Common myeloid progenitor, CD34-positive (primary cell): ENCODE data around the gene FOSL2.
A peak's percentile ranks its signal among the peaks of the same experiment; 100 is the strongest.

Source experiments
- CTCF ChIA-PET: fragments of 350-600 bp; sonication (Branson Sonifier 250); formaldehyde crosslinking; loops from one replicate; lab custom pipeline; 2021; ENCODE audit warnings: antibody characterized with exemption; lab: Charles Lee
- POLR2A ChIA-PET: fragments of 350-600 bp; sonication (Branson Sonifier 250); formaldehyde crosslinking; loops from one replicate; lab custom pipeline; 2021; ENCODE audit warnings: antibody characterized with exemption; lab: Charles Lee
- DNase-seq, 3 donors: peaks; one replicate each; pipeline versions ENCODE4 v3.0.0 to v3.0.0-alpha.2; 2013
- H3K27ac ChIP-seq, 2 experiments: 1 replicate in 1 of 2; 2 replicates in 1 of 2; pipeline ENCODE4 v1.7.0; 2013; ENCODE audit warnings: inconsistent platforms in 2 of 2, low read length in 2 of 2, mild to moderate bottlenecking in 2 of 2, low read depth in 1 of 2, moderate library complexity in 1 of 2; ENCODE audit not compliant: severe bottlenecking in 2 of 2, insufficient read depth in 1 of 2, poor library complexity in 1 of 2
- H3K27me3 ChIP-seq, 5 experiments: replicated peaks in 2 of 5; 1 replicate in 3 of 5; 2 replicates in 2 of 5; pipeline versions ENCODE4 v1.6.1 to v1.7.0; 2013; ENCODE audit warnings: low read length in 4 of 5, mild to moderate bottlenecking in 2 of 5, moderate library complexity in 2 of 5, inconsistent platforms in 1 of 5; ENCODE audit not compliant: insufficient read depth in 5 of 5, control insufficient read depth in 4 of 5
- H3K36me3 ChIP-seq, 4 experiments: 1 replicate in 2 of 4; 2 replicates in 2 of 4; pipeline versions ENCODE4 v1.6.1 to v1.7.0; 2013; ENCODE audit warnings: low read length in 3 of 4, control low read depth in 1 of 4, mild to moderate bottlenecking in 1 of 4; ENCODE audit not compliant: control insufficient read depth in 4 of 4, insufficient read depth in 4 of 4
- H3K4me1 ChIP-seq, 4 experiments: 1 replicate in 3 of 4; 2 replicates in 1 of 4; pipeline versions ENCODE4 v1.6.1 to v1.7.1; 2013; ENCODE audit warnings: low read length in 3 of 4, mild to moderate bottlenecking in 3 of 4, control low read depth in 1 of 4, inconsistent platforms in 1 of 4, moderate library complexity in 1 of 4; ENCODE audit not compliant: control insufficient read depth in 4 of 4, insufficient read depth in 4 of 4; ENCODE audit errors: control extremely low read depth in 1 of 4
- H3K4me3 ChIP-seq, 7 experiments: 1 replicate in 4 of 7; 2 replicates in 3 of 7; pipeline versions ENCODE4 v1.5.1 to v1.7.0; 2013; ENCODE audit warnings: mild to moderate bottlenecking in 7 of 7, low read length in 6 of 7, moderate library complexity in 6 of 7, inconsistent platforms in 2 of 7, low read depth in 2 of 7, control low read depth in 1 of 7; ENCODE audit not compliant: insufficient read depth in 4 of 7, control insufficient read depth in 1 of 7; ENCODE audit errors: extremely low read depth in 1 of 7
- H3K9me3 ChIP-seq, 5 experiments: 1 replicate in 4 of 5; 2 replicates in 1 of 5; pipeline versions ENCODE4 v1.6.1 to v1.7.1; 2013; ENCODE audit warnings: low read length in 4 of 5, mild to moderate bottlenecking in 2 of 5, inconsistent platforms in 1 of 5, low read depth in 1 of 5, moderate library complexity in 1 of 5; ENCODE audit not compliant: control insufficient read depth in 4 of 5, insufficient read depth in 2 of 5; ENCODE audit errors: control extremely low read depth in 1 of 5
- WGBS: methylation state at CpG from one replicate; pipeline ENCODE4 v1.1.5; 2013; ENCODE audit not compliant: insufficient coverage; 5-methylcytosine and 5-hydroxymethylcytosine counted together

Gene FOSL2

GRCh38 chr2:28432362-28432761, 39.7 kb downstream of the FOSL2 start:
- Histone ChIP-seq H3K27ac (no peak overlapping the region), H3K4me1 (peaks cover 7 to 61% (median 37%) of the 10 kb centered on the region in 4 experiments), H3K4me3 (no peak overlapping the region), H3K36me3 (no peaks in the 10 kb centered on the region), H3K27me3 (no peaks in the 10 kb centered on the region), H3K9me3 (peaks cover 0 to 7% (median 0%) of the 10 kb centered on the region in 5 experiments)
- DNase-seq, result no peak
- ChIA-PET CTCF (interaction anchor here (1.0 to 1.2 kb wide), 2 partner anchors 19 to 749 kb away, joined by 3 to 5 read pairs; no protein-coding TSS in a partner anchor), POLR2A (interaction anchor here (0.6 kb wide), 1 partner anchor 135 kb away, joined by 5 read pairs; no protein-coding TSS in a partner anchor)
- 100% methylated on average over 3 of the region's 8 CpGs for WGBS

GRCh38 chr2:28433215-28433614, 40.6 kb downstream of the FOSL2 start:
- CTCF ChIA-PET, result no interaction called here
- POLR2A ChIA-PET, result no interaction called here
- H3K36me3 ChIP-seq, result no peaks in the 10 kb centered on the region
- H3K9me3 ChIP-seq, result peaks cover 0 to 7% (median 0%) of the 10 kb centered on the region in 5 experiments
- H3K4me1 ChIP-seq, result peaks cover 7 to 60% (median 37%) of the 10 kb centered on the region in 4 experiments
- 100% methylated on average over 1 of the region's 2 CpGs for WGBS
- DNase-seq, result no peak
- H3K27ac ChIP-seq, result no peak overlapping the region
- no peaks in the 10 kb centered on the region for H3K27me3 ChIP-seq
- no peak overlapping the region for H3K4me3 ChIP-seq

GRCh38 chr2:28433935-28434599, 41.4 kb downstream of the FOSL2 start:
- Histone ChIP-seq H3K36me3 (no peaks in the 10 kb centered on the region), H3K27me3 (no peaks in the 10 kb centered on the region), H3K27ac (no peak overlapping the region), H3K4me1 (peaks cover 7 to 58% (median 35%) of the 10 kb centered on the region in 4 experiments), H3K4me3 (peak overlapping the region in 1 of 7 experiments; percentile 19), H3K9me3 (peaks cover 0 to 7% (median 0%) of the 10 kb centered on the region in 5 experiments)
- no peak for DNase-seq
- ChIA-PET CTCF (interaction anchor here (1.1 to 1.2 kb wide), 3 partner anchors 10 to 16 kb away, joined by 3 to 5 read pairs (median 3); no protein-coding TSS in a partner anchor), POLR2A (interaction anchor here (0.8 kb wide), 1 partner anchor 20 kb away, joined by 4 read pairs; no protein-coding TSS in a partner anchor)
- 78% methylated on average over 8 of the region's 8 CpGs for WGBS

- Histone ChIP-seq H3K4me1 (peaks cover 7 to 58% (median 35%) of the 10 kb centered on the region in 4 experiments), H3K27me3 (no peaks in the 10 kb centered on the region), H3K36me3 (no peaks in the 10 kb centered on the region), H3K4me3 (peak overlapping the region in 1 of 7 experiments; percentile 19), H3K9me3 (peaks cover 0 to 7% (median 0%) of the 10 kb centered on the region in 5 experiments), H3K27ac (no peak overlapping the region)
- WGBS, result 100% methylated on average over 2 of the region's 5 CpGs
- POLR2A ChIA-PET, result interaction anchor here (0.8 kb wide), 2 partner anchors 21 to 39 kb away, joined by 3 to 4 read pairs; no protein-coding TSS in a partner anchor
- CTCF ChIA-PET, result interaction anchor here (0.7 to 1.8 kb wide), 6 partner anchors 9 to 55 kb away, joined by 3 to 5 read pairs (median 4); no protein-coding TSS in a partner anchor
- DNase-seq, result no peak
Observed at GRCh38 chr2:28434600-28434989, 41.9 kb downstream of the FOSL2 start.

- WGBS, result 14% methylated on average over 1 of the region's 4 CpGs
- ChIA-PET CTCF (interaction anchor here (0.7 to 2.1 kb wide), 11 partner anchors 9 to 280 kb away, joined by 3 to 5 read pairs (median 3); no protein-coding TSS in a partner anchor), POLR2A (interaction anchor here (0.6 to 1.0 kb wide), 3 partner anchors 11 to 40 kb away, joined by 3 read pairs; no protein-coding TSS in a partner anchor)
- H3K4me1 ChIP-seq, result peaks cover 7 to 57% (median 35%) of the 10 kb centered on the region in 4 experiments
- no peaks in the 10 kb centered on the region for H3K36me3 ChIP-seq
- peak in 2 of 3 donors; percentile 74 to 86 for DNase-seq
- peaks cover 0 to 7% (median 0%) of the 10 kb centered on the region in 5 experiments for H3K9me3 ChIP-seq
- H3K27ac ChIP-seq, result no peak overlapping the region
- H3K4me3 ChIP-seq, result no peak overlapping the region
- no peaks in the 10 kb centered on the region for H3K27me3 ChIP-seq
Observed at GRCh38 chr2:28435241-28435640, 42.6 kb downstream of the FOSL2 start.

- POLR2A ChIA-PET, result interaction anchor here (0.5 to 1.0 kb wide), 2 partner anchors 16 to 43 kb away, joined by 3 read pairs; no protein-coding TSS in a partner anchor
- CTCF ChIA-PET, result interaction anchor here (1.1 to 2.1 kb wide), 8 partner anchors 11 to 280 kb away, joined by 3 to 5 read pairs (median 4); no protein-coding TSS in a partner anchor
Observed at GRCh38 chr2:28435814-28436351, 43.2 kb downstream of the FOSL2 start.

More at GRCh38 chr2:28435814-28436351, 43.2 kb downstream of the FOSL2 start:
- H3K9me3 ChIP-seq, result peaks cover 0 to 7% (median 0%) of the 10 kb centered on the region in 5 experiments
- no peak overlapping the region for H3K4me3 ChIP-seq
- no peak overlapping the region for H3K27ac ChIP-seq
- H3K4me1 ChIP-seq, result peaks cover 7 to 51% (median 32%) of the 10 kb centered on the region in 4 experiments
- WGBS, result 100% methylated on average over 1 of the region's 4 CpGs
- DNase-seq, result no peak
- no peaks in the 10 kb centered on the region for H3K27me3 ChIP-seq
- no peaks in the 10 kb centered on the region for H3K36me3 ChIP-seq
